H1 (cell line): ENCODE results near the gene THOC5. TPM values are rescaled to one million over a fixed set of nuclear protein-coding genes. Genes with fewer than 3 reads are reported as not detected.
"Not testable (repeated sequence)": the region's sequence is repeated elsewhere in the genome, so short reads cannot be mapped to it uniquely, and the experiment has no call there.

Experiments used
- CTCF ChIA-PET: fragments of 300-600 bp; sonication (Branson Sonifier 250); formaldehyde crosslinking; loops from one replicate; lab custom pipeline; 2021; ENCODE audit not compliant: partially characterized antibody; lab: Charles Lee
- POLR2A ChIA-PET: fragments of 300-600 bp; sonication (Branson Sonifier 250); formaldehyde crosslinking; loops from one replicate; lab custom pipeline; 2021; ENCODE audit warnings: inconsistent platforms; ENCODE audit not compliant: partially characterized antibody; lab: Charles Lee
- DNase-seq, 2 experiments: peaks; one replicate each; pipeline versions ENCODE4 v3.0.0 to v3.0.0-alpha.2; 2010 to 2022; ENCODE audit warnings: low spot score in 2 of 2, low read depth in 1 of 2, mixed read lengths in 1 of 2
- FAIRE-seq: peaks from 2 replicates; lab custom pipeline; 2011; peaks lifted over from hg19 to GRCh38; lab: Jason Lieb, UNC
- H2AFZ ChIP-seq: 2 replicates; pipeline ENCODE4 v1.8.1; 2012; ENCODE audit warnings: low read length, inconsistent platforms
- H2AK5ac ChIP-seq: 2 replicates; pipeline ENCODE4 v1.6.1; 2013; ENCODE audit warnings: low read depth, low read length
- H2BK120ac ChIP-seq: replicated peaks from 2 replicates; pipeline ENCODE3; 2013; ENCODE audit warnings: low read depth, low read length, inconsistent platforms
- H2BK12ac ChIP-seq: 2 replicates; pipeline ENCODE4 v1.6.1; 2013; ENCODE audit warnings: low read depth, low read length
- H2BK15ac ChIP-seq: 2 replicates; pipeline ENCODE4 v1.6.1; 2013; ENCODE audit warnings: low read length
- H2BK20ac ChIP-seq: 2 replicates; pipeline ENCODE4 v1.6.1; 2013; ENCODE audit warnings: low read length
- H2BK5ac ChIP-seq: 2 replicates; pipeline ENCODE4 v1.6.1; 2013; ENCODE audit warnings: low read depth, low read length
- H3K14ac ChIP-seq: 2 replicates; pipeline ENCODE4 v1.6.1; 2013; ENCODE audit warnings: inconsistent platforms; ENCODE audit not compliant: insufficient read length
- H3K18ac ChIP-seq: 2 replicates; pipeline ENCODE4 v1.6.1; 2013; ENCODE audit warnings: low read length; ENCODE audit errors: extremely low read depth
- H3K23ac ChIP-seq: 2 replicates; pipeline ENCODE4 v1.6.1; 2013; ENCODE audit warnings: inconsistent platforms; ENCODE audit not compliant: insufficient read length
- H3K23me2 ChIP-seq: 2 replicates; pipeline ENCODE4 v1.6.1; 2013; ENCODE audit warnings: low read depth, low read length
- H3K27ac ChIP-seq: 2 replicates; pipeline ENCODE4 v1.6.1; 2011; ENCODE audit warnings: low read depth, low read length, inconsistent platforms
- H3K27me3 ChIP-seq, 4 experiments: replicated peaks in 1 of 4; 1 replicate in 1 of 4; 2 replicates in 3 of 4; pipeline versions ENCODE4 v1.6.1 to v1.8.1; 2011 to 2013; ENCODE audit warnings: low read length in 3 of 4, mild to moderate bottlenecking in 3 of 4, inconsistent platforms in 2 of 4, mixed read lengths in 2 of 4, moderate library complexity in 1 of 4; ENCODE audit not compliant: control insufficient read depth in 3 of 4, insufficient read depth in 3 of 4; ENCODE audit errors: extremely low read depth in 1 of 4
- H3K36me3 ChIP-seq, 4 experiments: 2 replicates each; pipeline versions ENCODE4 v1.6.1 to v1.8.1; 2011 to 2013; ENCODE audit warnings: mild to moderate bottlenecking in 4 of 4, low read length in 3 of 4, moderate library complexity in 2 of 4, control low read depth in 1 of 4, inconsistent platforms in 1 of 4; ENCODE audit not compliant: insufficient read depth in 4 of 4, control insufficient read depth in 2 of 4
- H3K4ac ChIP-seq: replicated peaks from 2 replicates; pipeline ENCODE3; 2013; ENCODE audit warnings: low read length, low read depth, mixed read lengths, inconsistent platforms; ENCODE audit not compliant: insufficient read length
- H3K4me1 ChIP-seq, 4 experiments: replicated peaks in 1 of 4; 1 replicate in 1 of 4; 2 replicates in 3 of 4; pipeline versions ENCODE4 v1.6.1 to v1.8.1; 2011 to 2013; ENCODE audit warnings: low read length in 3 of 4, inconsistent platforms in 2 of 4, mixed read lengths in 1 of 4; ENCODE audit not compliant: insufficient read depth in 4 of 4, control insufficient read depth in 3 of 4
- H3K4me2 ChIP-seq, 2 experiments: 2 replicates each; pipeline versions ENCODE4 v1.6.1 to v1.8.1; 2011 to 2013; ENCODE audit warnings: low read depth in 2 of 2, low read length in 2 of 2, control low read depth in 1 of 2, inconsistent platforms in 1 of 2, mild to moderate bottlenecking in 1 of 2; ENCODE audit not compliant: insufficient read depth in 1 of 2
- H3K4me3 ChIP-seq, 4 experiments: fragments of 200-600, 300-600 bp in 1 of 4; sonication (generic), shearing (Covaris generic), sonication (Bioruptor Twin) in 1 of 4; 2 replicates each; pipeline versions ENCODE4 v1.5.1 to v1.8.1; 2011 to 2016; ENCODE audit warnings: low read length in 4 of 4, low read depth in 3 of 4, control low read depth in 2 of 4, inconsistent platforms in 2 of 4, mild to moderate bottlenecking in 2 of 4, mixed read lengths in 1 of 4, moderate library complexity in 1 of 4; ENCODE audit not compliant: insufficient read depth in 2 of 4; ENCODE audit errors: extremely low read depth in 1 of 4
- H3K56ac ChIP-seq: replicated peaks from 2 replicates; pipeline ENCODE3; 2013; ENCODE audit warnings: low read depth, mild to moderate bottlenecking, mixed read lengths, low read length, inconsistent platforms; ENCODE audit not compliant: insufficient read length
- H3K79me1 ChIP-seq: 2 replicates; pipeline ENCODE4 v1.6.1; 2013; ENCODE audit warnings: low read depth, low read length, control low read depth
- H3K79me2 ChIP-seq, 2 experiments: 2 replicates each; pipeline versions ENCODE4 v1.6.1 to v1.8.1; 2012 to 2013; ENCODE audit warnings: low read length in 2 of 2, mild to moderate bottlenecking in 2 of 2, inconsistent platforms in 1 of 2; ENCODE audit not compliant: insufficient read depth in 2 of 2, control insufficient read depth in 1 of 2
- H3K9ac ChIP-seq, 4 experiments: replicated peaks in 1 of 4; 1 replicate in 1 of 4; 2 replicates in 3 of 4; pipeline versions ENCODE4 v1.6.1 to v1.8.1; 2011 to 2013; ENCODE audit warnings: low read depth in 3 of 4, low read length in 3 of 4, control low read depth in 2 of 4, mild to moderate bottlenecking in 2 of 4, moderate library complexity in 2 of 4, inconsistent platforms in 1 of 4; ENCODE audit errors: extremely low read depth in 1 of 4
- H3K9me3 ChIP-seq, 2 experiments: 2 replicates each; pipeline versions ENCODE4 v1.6.1 to v1.8.1; 2012 to 2013; ENCODE audit warnings: mild to moderate bottlenecking in 2 of 2, moderate library complexity in 2 of 2, control low read depth in 1 of 2, inconsistent platforms in 1 of 2, low read depth in 1 of 2, low read length in 1 of 2, mixed read lengths in 1 of 2; ENCODE audit not compliant: insufficient read depth in 2 of 2
- H4K20me1 ChIP-seq, 2 experiments: replicated peaks in 1 of 2; 2 replicates each; pipeline versions ENCODE3 to v1.8.1; 2011 to 2013; ENCODE audit warnings: inconsistent platforms in 2 of 2, low read length in 2 of 2, mild to moderate bottlenecking in 1 of 2; ENCODE audit not compliant: insufficient read depth in 2 of 2, control insufficient read depth in 1 of 2
- H4K5ac ChIP-seq: 2 replicates; pipeline ENCODE4 v1.6.1; 2013; ENCODE audit warnings: low read length, low read depth, mixed read lengths, inconsistent platforms; ENCODE audit not compliant: insufficient read length
- H4K8ac ChIP-seq: 2 replicates; pipeline ENCODE4 v1.8.0; 2013; ENCODE audit warnings: mild to moderate bottlenecking, moderate library complexity, low read length, inconsistent platforms; ENCODE audit not compliant: insufficient read depth; ENCODE audit errors: extremely low read depth
- H4K91ac ChIP-seq: replicated peaks from 2 replicates; pipeline ENCODE3; 2013; ENCODE audit warnings: low read length, mixed read lengths, inconsistent platforms; ENCODE audit not compliant: insufficient read length
- WGBS, 2 experiments: shearing (Covaris generic) in 1 of 2; methylation state at CpG; one replicate each; pipeline versions ENCODE4 v1.1.6 to v1.1.7; 2013 to 2015; ENCODE audit warnings: low lambda C conversion rate in 2 of 2, mixed read lengths in 2 of 2, inconsistent platforms in 1 of 2, low coverage in 1 of 2, missing lambda C conversion rate in 1 of 2; ENCODE audit not compliant: insufficient replicate concordance in 2 of 2, insufficient coverage in 1 of 2, insufficient read length in 1 of 2; ENCODE audit errors: extremely low coverage in 1 of 2, missing lambda C conversion rate in 1 of 2; 5-methylcytosine and 5-hydroxymethylcytosine counted together
- polyA plus RNA-seq, 7 experiments: library from polyadenylated mRNA; depleted of rRNA in 3 of 7; stranded (reverse) in 5 of 7; unstranded in 2 of 7; fragments of >200 nt in 5 of 7; fragments of 200-250 nt in 2 of 7; gene quantifications; 1 replicate in 5 of 7; 2 replicates in 1 of 7; 4 replicates in 1 of 7; pipeline versions ENCODE4 v1.2.1 to v1.2.3, GENCODE V29; 2011 to 2013; ENCODE audit warnings: missing spikeins in 2 of 7, mixed read lengths in 2 of 7
- total RNA-seq: library from RNA; stranded (reverse); fragmentation: NEBNext Ultra II Directional; extraction: Animal tissue kit (Norgen Biotek cat#: 25700); gene quantifications from 2 replicates; pipeline ENCODE4 v1.2.1, GENCODE V29; 2021

THOC5 gene
- total and polyA plus RNA-seq, 2 of the 8 experiments (the other 6 are each of a cell fraction or from before 2014, with no cell fraction given), result 27.7 to 65.7 TPM

- H3K4me3 ChIP-seq, H3K4me1 ChIP-seq, H3K9me3 ChIP-seq, H4K91ac ChIP-seq, H3K4me2 ChIP-seq, H2AFZ ChIP-seq, H3K18ac ChIP-seq, H2BK15ac ChIP-seq, H3K56ac ChIP-seq, CTCF ChIA-PET, H3K79me1 ChIP-seq, H3K23ac ChIP-seq, H2AK5ac ChIP-seq, H3K14ac ChIP-seq, H3K79me2 ChIP-seq, H2BK120ac ChIP-seq, H4K5ac ChIP-seq, FAIRE-seq, DNase-seq, H4K8ac ChIP-seq, H3K27ac ChIP-seq, H4K20me1 ChIP-seq, H3K27me3 ChIP-seq, H2BK20ac ChIP-seq, H3K23me2 ChIP-seq, H2BK12ac ChIP-seq, H2BK5ac ChIP-seq, H3K9ac ChIP-seq, H3K4ac ChIP-seq: not testable (repeated sequence)
- 87% methylated on average over 8 of the region's 8 CpGs; no CpG with 5 or more reads in 1 of the 2 experiments for WGBS, 2 experiments
- peaks cover 21 to 66% (median 47%) of the 10 kb centered on the region in 4 experiments; a peak in 7 of 8 replicates for H3K36me3 ChIP-seq
- POLR2A ChIA-PET, result interaction anchor here (1.3 kb wide), 2 partner anchors 8 to 9 kb away, joined by 3 to 9 read pairs; partner anchors contain the start of gene THOC5
Measured at GRCh38 chr22:29545045-29545444, 8.5 kb downstream of the THOC5 start.
